ENCODE results near the gene NATD1.

DNA sequence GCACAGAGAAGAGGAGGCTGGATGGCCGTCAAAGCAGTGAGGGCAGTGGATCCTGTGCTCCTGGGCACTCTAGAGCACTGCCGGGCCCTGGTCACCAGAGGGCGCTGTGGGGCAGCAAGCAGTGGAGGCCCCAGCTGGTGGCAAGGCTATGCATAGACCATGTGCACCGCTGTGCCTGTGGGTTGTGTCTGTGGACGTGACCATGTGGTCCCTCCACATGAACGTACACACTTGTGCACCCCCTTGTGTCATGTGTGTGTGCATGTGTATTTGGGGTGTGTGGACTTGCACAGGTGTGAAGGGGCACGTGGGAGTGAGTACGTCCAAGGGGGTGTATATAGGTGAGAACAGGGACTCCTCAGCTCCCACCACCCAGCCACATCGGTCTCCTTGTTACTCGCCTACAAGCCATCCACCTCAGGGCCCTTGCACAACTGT is 26.9 kb upstream of the NATD1 start:
- TF ChIP-seq EZH2 (IDR thresholded peaks at IDR 0.05; ENCODE audit: insufficient read depth, poor library complexity, severe bottlenecking) (no peak), EZH2phosphoT487 (IDR thresholded peaks at IDR 0.05; ENCODE audit: insufficient read depth, low read depth) (no peak)
